Forelimb muscle (tissue), 1 donor: ENCODE results near the gene SH3GL1. TPM values are rescaled to one million over a fixed set of nuclear protein-coding genes. Genes with fewer than 3 reads are reported as not detected.

Experiments
- DNase-seq: peaks from one replicate; pipeline ENCODE4 v3.0.0-alpha.2; 2013; ENCODE audit warnings: low read depth
- polyA plus RNA-seq: library from polyadenylated mRNA; unstranded; fragments of 120-200 nt; gene quantifications from one replicate; pipeline ENCODE4 v1.2.1, GENCODE V29; 2013; ENCODE audit not compliant: insufficient read length

Gene SH3GL1
- polyA plus RNA-seq, 1 donor, result 57.7 TPM

DNA sequence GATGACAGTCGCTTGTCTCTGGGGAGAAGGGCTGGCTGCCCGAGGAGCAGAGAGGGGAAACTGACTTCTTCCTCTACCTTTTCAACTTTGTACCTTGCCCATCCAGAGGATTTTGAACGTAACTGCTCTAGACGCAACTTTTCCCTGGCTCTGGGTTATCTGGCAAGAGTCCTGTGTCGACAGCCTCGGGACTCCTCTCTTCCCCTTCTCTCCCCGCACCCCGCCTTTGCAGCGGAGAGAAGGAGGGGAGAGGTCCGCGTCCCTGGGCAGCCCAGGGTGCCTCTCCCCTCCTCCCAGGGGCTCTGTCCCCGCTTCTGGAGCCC, 574 bp downstream of the SH3GL1 start:
- no peak for DNase-seq

GRCh38 chr19:4396949-4397783, 3.2 kb downstream of the SH3GL1 start:
- DNase-seq, result no peak

GRCh38 chr19:4393947-4394590, 6.3 kb downstream of the SH3GL1 start:
- DNase-seq, result no peak

DNA sequence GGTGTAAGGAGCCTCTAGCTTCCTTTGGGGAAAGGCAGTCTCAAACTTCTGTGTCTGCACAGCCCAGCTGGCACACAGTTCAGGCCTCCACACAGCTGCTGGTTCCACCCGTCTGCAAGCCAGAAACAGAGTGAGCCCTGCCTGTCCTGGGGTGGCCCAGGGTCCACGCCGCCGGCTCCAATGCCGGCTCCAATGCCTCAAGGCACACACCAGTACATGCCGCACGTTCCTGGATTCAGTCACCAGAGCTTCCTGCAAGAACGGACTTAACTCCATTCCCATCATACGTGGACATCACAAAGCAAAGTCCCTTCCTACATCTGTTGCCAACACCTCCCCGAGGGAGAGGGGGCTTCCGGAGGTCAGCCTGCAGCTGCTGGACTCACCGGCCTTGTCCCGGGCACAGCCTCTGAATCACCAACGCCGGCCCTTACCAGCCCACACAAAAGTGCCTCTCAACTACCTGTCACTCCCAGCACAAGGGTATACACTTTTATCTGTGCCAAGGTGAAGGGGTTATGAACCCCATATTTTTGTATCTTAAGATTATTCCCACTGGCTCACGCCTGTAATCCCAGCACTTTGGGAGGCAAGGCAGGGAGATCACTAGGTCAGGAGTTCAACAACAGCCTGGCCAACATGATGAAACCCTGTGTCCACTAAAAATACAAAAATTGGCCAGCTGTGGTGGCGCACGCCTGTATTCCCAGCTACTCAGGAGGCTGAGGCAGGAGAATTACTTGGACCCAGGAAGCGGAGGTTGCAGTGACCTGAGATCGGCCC, 8.5 kb downstream of the SH3GL1 start:
- no peak for DNase-seq

GRCh38 chr19:4391306-4391693, 9.0 kb downstream of the SH3GL1 start:
- DNase-seq, result no peak

- DNase-seq, result no peak
Observed at GRCh38 chr19:4390567-4391305, 9.6 kb downstream of the SH3GL1 start.

DNA sequence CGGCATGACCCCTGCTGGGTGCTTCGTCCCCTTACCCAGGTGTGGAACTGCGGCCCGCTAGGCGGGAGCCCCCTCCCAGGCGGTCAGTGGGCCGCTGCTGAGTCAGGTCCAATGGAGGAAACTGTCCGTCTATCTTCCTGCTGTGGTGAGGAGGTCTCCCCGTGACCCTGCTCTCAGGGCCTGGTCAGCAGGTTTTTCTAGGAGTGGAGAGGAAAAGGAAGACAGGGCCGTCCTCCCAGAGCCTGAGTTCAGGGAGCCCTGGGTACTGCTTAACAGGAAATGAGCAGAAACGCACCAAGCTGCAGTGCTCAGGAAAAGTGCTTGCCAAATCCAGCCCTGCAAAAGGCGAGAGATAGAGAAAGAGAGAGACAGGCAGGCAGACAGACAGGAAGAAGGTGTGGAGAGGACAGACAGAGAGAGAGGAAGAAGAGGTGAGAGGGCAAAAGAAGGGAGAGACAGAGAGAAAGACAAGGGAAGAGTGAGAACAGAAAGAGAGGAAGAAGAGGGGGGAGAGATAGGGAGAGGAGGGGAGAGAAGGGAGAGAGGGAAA, 10.3 kb downstream of the SH3GL1 start:
- no peak for DNase-seq

DNA sequence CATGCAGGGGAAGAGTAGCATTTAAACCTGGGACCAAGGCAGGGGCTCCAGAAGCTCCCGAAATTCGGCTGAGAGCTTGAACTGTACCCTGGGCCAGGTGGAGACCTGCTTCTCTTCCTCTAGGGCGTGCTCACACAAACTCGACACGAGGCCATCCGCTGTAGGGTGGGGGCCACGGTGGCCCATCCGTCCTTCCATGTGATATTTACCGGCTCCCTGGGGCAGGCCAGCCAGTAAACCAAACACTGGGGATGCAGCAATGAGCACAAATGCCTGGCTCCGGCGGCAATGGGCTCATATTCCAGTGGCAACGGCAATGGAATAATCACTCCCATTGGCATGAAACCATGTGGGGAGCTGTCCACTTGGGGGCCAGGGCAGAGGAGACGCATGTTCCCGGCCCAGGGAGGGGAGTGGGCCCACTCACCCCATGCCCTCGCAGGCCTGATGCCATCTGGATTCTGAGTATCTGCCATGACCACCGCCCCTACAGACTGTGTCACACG, 10.8 kb downstream of the SH3GL1 start:
- DNase-seq, result no peak

- DNase-seq, result no peak
Observed at GRCh38 chr19:4389064-4389375, 11.3 kb downstream of the SH3GL1 start.

- no peak for DNase-seq
Observed at GRCh38 chr19:4388337-4389063, 11.8 kb downstream of the SH3GL1 start.

GRCh38 chr19:4386041-4386782, 14.1 kb downstream of the SH3GL1 start:
- no peak for DNase-seq

GRCh38 chr19:4385291-4386040, 14.9 kb downstream of the SH3GL1 start:
- no peak for DNase-seq

- DNase-seq, result no peak
Observed at GRCh38 chr19:4380254-4380727, 20.1 kb downstream of the SH3GL1 start.

DNA sequence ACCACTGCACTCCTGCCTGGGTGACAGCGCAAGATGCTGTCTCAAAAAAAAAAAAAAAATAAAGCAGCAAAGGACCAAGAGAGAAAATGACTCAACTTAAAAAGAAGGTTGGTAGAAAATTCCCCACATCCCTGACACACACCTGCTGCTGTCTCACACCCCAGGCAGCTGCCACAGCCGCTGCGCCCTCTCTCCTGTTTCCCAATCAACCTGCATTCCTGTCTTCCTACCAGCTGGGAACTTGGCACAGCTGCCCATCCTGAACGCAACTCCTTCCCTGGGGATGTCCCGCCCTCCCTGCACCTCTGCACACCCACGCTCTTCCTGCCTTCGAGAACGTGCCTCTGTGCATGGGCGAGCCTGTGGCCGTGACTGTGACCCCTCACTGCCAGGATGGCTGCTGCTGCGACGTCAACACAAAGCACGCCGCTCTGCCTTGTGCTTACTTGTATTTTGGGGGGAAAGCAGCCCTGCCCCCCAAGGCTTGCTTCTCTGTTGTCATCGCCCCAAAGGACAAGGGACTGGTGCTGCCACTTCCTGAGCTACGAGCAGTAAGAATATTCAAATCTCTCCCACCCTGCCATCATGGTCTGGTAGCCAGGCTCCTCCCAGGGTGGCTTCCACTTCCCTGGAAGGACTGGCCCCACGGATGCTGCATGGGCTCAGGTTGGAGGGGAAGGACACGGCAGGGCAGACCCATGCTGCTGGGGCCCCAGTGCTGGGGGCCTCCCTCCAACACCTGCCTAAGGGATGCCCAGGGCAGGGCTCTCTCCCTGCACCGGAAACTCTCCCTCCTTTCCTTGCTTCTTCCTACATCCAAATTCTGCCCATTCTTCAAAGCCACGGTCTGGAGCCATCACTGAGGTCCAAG, 20.7 kb downstream of the SH3GL1 start:
- DNase-seq, result no peak

GRCh38 chr19:4378886-4379285, 21.5 kb downstream of the SH3GL1 start:
- no peak for DNase-seq

DNA sequence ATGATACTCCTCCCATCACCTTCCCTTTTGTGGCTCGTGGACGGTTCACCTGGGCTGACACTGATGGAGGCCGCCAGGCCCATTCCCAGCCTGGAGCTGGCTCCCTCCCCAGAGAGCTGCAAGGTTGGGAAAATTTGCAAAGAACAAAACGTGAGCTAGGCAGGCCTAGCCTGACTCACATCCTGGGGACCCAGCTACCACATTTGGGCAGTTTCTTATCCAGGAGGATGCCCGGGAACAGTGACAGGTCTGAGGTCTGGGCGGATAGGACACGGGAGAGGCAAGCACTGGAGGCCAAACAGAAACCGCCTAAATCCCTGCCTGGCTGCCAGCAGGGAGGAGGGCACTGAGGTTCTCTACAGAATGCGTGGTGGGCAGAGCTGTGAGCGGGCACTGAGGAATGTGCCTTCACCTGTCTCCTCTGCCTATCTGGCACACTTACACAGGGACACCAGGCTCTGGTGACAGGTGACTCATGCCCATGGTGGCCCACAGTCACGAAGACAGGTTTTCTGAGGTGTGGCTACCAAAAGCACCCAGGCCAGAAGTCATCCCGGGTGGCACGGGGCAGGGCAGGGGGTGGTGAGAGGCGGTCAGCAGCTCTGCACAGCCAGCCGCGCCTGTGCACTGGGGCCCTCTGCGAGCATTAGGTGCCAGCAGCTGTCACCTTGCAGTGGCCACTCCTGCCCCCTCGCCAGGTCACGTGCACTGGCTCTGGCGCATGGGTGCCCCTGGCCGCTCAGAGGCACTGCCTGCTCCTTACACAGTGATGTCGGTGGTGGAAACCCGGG, 23.2 kb downstream of the SH3GL1 start:
- DNase-seq, result no peak

GRCh38 chr19:4376671-4376990, 23.7 kb downstream of the SH3GL1 start:
- no peak for DNase-seq
